Liver (tissue), 9 donors: ENCODE data around the gene PDGFA. TPM values are rescaled to one million over a fixed set of nuclear protein-coding genes. Genes with fewer than 3 reads are reported as not detected.

Experiments
- DNase-seq: peaks from one replicate; pipeline ENCODE4 v3.0.0-alpha.2; 2017; ENCODE audit warnings: low spot score
- H3K27ac ChIP-seq, 2 donors: one replicate each; pipeline ENCODE4 v1.7.0; 2013; ENCODE audit warnings: inconsistent platforms in 2 of 2, low read length in 2 of 2, control low read depth in 1 of 2, low read depth in 1 of 2, mild to moderate bottlenecking in 1 of 2
- H3K27me3 ChIP-seq, 4 donors: one replicate each; pipeline versions ENCODE4 v1.6.1 to v1.7.0; 2013; ENCODE audit warnings: low read length in 3 of 4, inconsistent platforms in 1 of 4, mild to moderate bottlenecking in 1 of 4, moderate library complexity in 1 of 4; ENCODE audit not compliant: control insufficient read depth in 4 of 4, insufficient read depth in 4 of 4
- H3K36me3 ChIP-seq, 4 donors: one replicate each; pipeline versions ENCODE4 v1.6.1 to v1.7.0; 2013; ENCODE audit warnings: low read length in 3 of 4, mild to moderate bottlenecking in 3 of 4, low read depth in 1 of 4, moderate library complexity in 1 of 4; ENCODE audit not compliant: control insufficient read depth in 4 of 4, insufficient read depth in 3 of 4
- H3K4me1 ChIP-seq, 4 donors: one replicate each; pipeline versions ENCODE4 v1.6.1 to v1.7.0; 2013; ENCODE audit warnings: low read length in 3 of 4, mild to moderate bottlenecking in 3 of 4, moderate library complexity in 1 of 4; ENCODE audit not compliant: control insufficient read depth in 4 of 4, insufficient read depth in 4 of 4
- H3K4me3 ChIP-seq, 3 donors: one replicate each; pipeline versions ENCODE4 v1.6.1 to v1.7.0; 2013; ENCODE audit warnings: low read length in 3 of 3, control low read depth in 1 of 3, low read depth in 1 of 3, mild to moderate bottlenecking in 1 of 3
- H3K9ac ChIP-seq, 2 donors: one replicate each; pipeline ENCODE4 v1.7.0; 2013; ENCODE audit warnings: low read length in 2 of 2, mild to moderate bottlenecking in 2 of 2, moderate library complexity in 2 of 2, control low read depth in 1 of 2, low read depth in 1 of 2
- H3K9me3 ChIP-seq, 4 donors: one replicate each; pipeline versions ENCODE4 v1.6.1 to v1.7.0; 2013; ENCODE audit warnings: low read length in 3 of 4; ENCODE audit not compliant: control insufficient read depth in 4 of 4
- ATF3 ChIP-seq: IDR thresholded peaks from 2 replicates; pipeline ENCODE4 v1.6.1; 2016; ENCODE audit warnings: antibody characterized with exemption
- CTCF ChIP-seq: fragments of 150-350 bp; IDR thresholded peaks from 2 replicates; pipeline ENCODE4 v1.5.1; 2017; ENCODE audit warnings: improper control_type of control experiment, low read depth, low read length; ENCODE audit not compliant: missing input control
- EGR1 ChIP-seq, 2 donors: IDR thresholded peaks; 2 replicates each; pipeline ENCODE4 v1.6.1; 2016 to 2018; ENCODE audit warnings: antibody characterized with exemption in 2 of 2, low read depth in 2 of 2
- FOXA1 ChIP-seq: IDR thresholded peaks from 2 replicates; pipeline ENCODE4 v1.6.1; 2016; ENCODE audit warnings: antibody characterized with exemption
- FOXA2 ChIP-seq: IDR thresholded peaks from 2 replicates; pipeline ENCODE4 v1.6.1; 2016; ENCODE audit warnings: antibody characterized with exemption
- GABPA ChIP-seq, 2 donors: IDR thresholded peaks in 1 of 2; conservative IDR thresholded peaks in 1 of 2; 2 replicates each; pipeline ENCODE4 v1.6.1; 2016; ENCODE audit warnings: antibody characterized with exemption in 2 of 2, mild to moderate bottlenecking in 1 of 2, moderate library complexity in 1 of 2
- HNF4A ChIP-seq, 2 donors: conservative IDR thresholded peaks; 2 replicates each; pipeline ENCODE4 v1.6.1; 2016; ENCODE audit warnings: antibody characterized with exemption in 2 of 2, mild to moderate bottlenecking in 2 of 2
- HNF4G ChIP-seq: IDR thresholded peaks from 2 replicates; pipeline ENCODE4 v1.6.1; 2016; ENCODE audit warnings: antibody characterized with exemption
- JUND ChIP-seq, 2 donors: IDR thresholded peaks; 2 replicates each; pipeline ENCODE4 v1.6.1; 2016; ENCODE audit warnings: antibody characterized with exemption in 2 of 2
- MAX ChIP-seq: IDR thresholded peaks from 2 replicates; pipeline ENCODE4 v1.6.1; 2016; ENCODE audit warnings: antibody characterized with exemption
- NR2F2 ChIP-seq: IDR thresholded peaks from 2 replicates; pipeline ENCODE4 v1.6.1; 2016; ENCODE audit warnings: antibody characterized with exemption
- RAD21 ChIP-seq, 2 donors: IDR thresholded peaks; 2 replicates each; pipeline ENCODE4 v1.6.1; 2016; ENCODE audit warnings: antibody characterized with exemption in 2 of 2, mild to moderate bottlenecking in 2 of 2
- REST ChIP-seq: IDR thresholded peaks from 2 replicates; pipeline ENCODE4 v1.6.1; 2016; ENCODE audit warnings: antibody characterized with exemption, mild to moderate bottlenecking
- RXRA ChIP-seq, 2 donors: IDR thresholded peaks; 2 replicates each; pipeline ENCODE4 v1.6.1; 2017 to 2018; ENCODE audit warnings: antibody characterized with exemption in 2 of 2, mild to moderate bottlenecking in 1 of 2
- SP1 ChIP-seq: IDR thresholded peaks from 2 replicates; pipeline ENCODE4 v1.6.1; 2018; ENCODE audit warnings: antibody characterized with exemption, mild to moderate bottlenecking
- TAF1 ChIP-seq: conservative IDR thresholded peaks from 2 replicates; pipeline ENCODE4 v1.6.1; 2016; ENCODE audit warnings: antibody characterized with exemption, mild to moderate bottlenecking
- YY1 ChIP-seq: IDR thresholded peaks from 2 replicates; pipeline ENCODE4 v1.6.1; 2016; ENCODE audit warnings: antibody characterized with exemption, mild to moderate bottlenecking
- ZBTB33 ChIP-seq: IDR thresholded peaks from 2 replicates; pipeline ENCODE4 v1.6.1; 2016; ENCODE audit warnings: antibody characterized with exemption
- WGBS: extraction: QIAGEN DNeasy Blood & Tissue Kit; methylation state at CpG from one replicate; pipeline ENCODE4 v1.1.7; 2013; 5-methylcytosine and 5-hydroxymethylcytosine counted together
- polyA plus RNA-seq, 2 donors: library from polyadenylated mRNA; stranded (reverse) in 1 of 2; unstranded in 1 of 2; fragments of 200-250 nt in 1 of 2; fragments of >200 nt in 1 of 2; fragmentation: Nextera tagmentation in 1 of 2; extraction: Ambion mirVana in 1 of 2; gene quantifications; one replicate each; pipeline versions ENCODE4 v1.2.1 to v1.2.3, GENCODE V29; 2013 to 2015
- total RNA-seq, 2 donors: library from RNA; depleted of rRNA; stranded (reverse); fragments of >200 nt; gene quantifications; one replicate each; pipeline ENCODE4 v1.2.3, GENCODE V29; 2014
- donor health status: healthy.
- donor health status: healthy.
- donor health status: healthy.
- donor health status: healthy.
- donor health status: healthy.

Gene PDGFA
- total and polyA plus RNA-seq, 4 donors, result 1.4 to 5.1 (median 2.0) TPM

- H3K4me3 ChIP-seq, result no peak overlapping the region
- H3K9me3 ChIP-seq, result peaks cover 0 to 2% (median 0%) of the 10 kb centered on the region in 4 donors
- no peak overlapping the region for H3K27ac ChIP-seq
- peaks cover 0 to 3% (median 0%) of the 10 kb centered on the region in 4 donors for H3K27me3 ChIP-seq
- H3K9ac ChIP-seq, result no peak overlapping the region
- WGBS, result 88% methylated on average over 2 of the region's 2 CpGs
- no peaks in the 10 kb centered on the region for H3K36me3 ChIP-seq
- DNase-seq, result no peak
- no peak for TF ChIP-seq ZBTB33
- TF ChIP-seq NR2F2, result no peak
- TF ChIP-seq EGR1 (IDR thresholded peaks at IDR 0.05; ENCODE audit: low read depth in 2 of 2), result no peak
- no peak for TF ChIP-seq FOXA1
- TF ChIP-seq TAF1, result no peak
- no peak for TF ChIP-seq HNF4G
- TF ChIP-seq SP1, result no peak
- no peak for TF ChIP-seq YY1
- no peak for TF ChIP-seq MAX
- no peak for TF ChIP-seq JUND (IDR thresholded peaks at IDR 0.05)
- no peak for TF ChIP-seq RAD21 (IDR thresholded peaks at IDR 0.05)
- TF ChIP-seq ATF3, result no peak
- TF ChIP-seq RXRA (IDR thresholded peaks at IDR 0.05), result no peak
- no peak for TF ChIP-seq CTCF
- TF ChIP-seq HNF4A (conservative IDR thresholded peaks at IDR 0.05), result no peak
- no peak for TF ChIP-seq GABPA (IDR thresholded peaks at IDR 0.05 in 1 of 2, conservative IDR thresholded peaks at IDR 0.05 in 1 of 2)
- no peak for TF ChIP-seq REST
- no peak for TF ChIP-seq FOXA2
- no peaks in the 10 kb centered on the region for H3K4me1 ChIP-seq
These were observed 8.8 kb upstream of the PDGFA start for GRCh38 chr7:528451-528850.
